Nucleus accumbens (tissue), 56 donors: ENCODE results near the gene RHBDD1.
A peak's percentile ranks its signal among the peaks of the same experiment; 100 is the strongest.

Source experiments
- DNase-seq, 56 donors: peaks; one replicate each; lab custom pipeline; 2025; lab: John Stamatoyannopoulos, UW

The RHBDD1 gene, protein sequence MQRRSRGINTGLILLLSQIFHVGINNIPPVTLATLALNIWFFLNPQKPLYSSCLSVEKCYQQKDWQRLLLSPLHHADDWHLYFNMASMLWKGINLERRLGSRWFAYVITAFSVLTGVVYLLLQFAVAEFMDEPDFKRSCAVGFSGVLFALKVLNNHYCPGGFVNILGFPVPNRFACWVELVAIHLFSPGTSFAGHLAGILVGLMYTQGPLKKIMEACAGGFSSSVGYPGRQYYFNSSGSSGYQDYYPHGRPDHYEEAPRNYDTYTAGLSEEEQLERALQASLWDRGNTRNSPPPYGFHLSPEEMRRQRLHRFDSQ

DNA sequence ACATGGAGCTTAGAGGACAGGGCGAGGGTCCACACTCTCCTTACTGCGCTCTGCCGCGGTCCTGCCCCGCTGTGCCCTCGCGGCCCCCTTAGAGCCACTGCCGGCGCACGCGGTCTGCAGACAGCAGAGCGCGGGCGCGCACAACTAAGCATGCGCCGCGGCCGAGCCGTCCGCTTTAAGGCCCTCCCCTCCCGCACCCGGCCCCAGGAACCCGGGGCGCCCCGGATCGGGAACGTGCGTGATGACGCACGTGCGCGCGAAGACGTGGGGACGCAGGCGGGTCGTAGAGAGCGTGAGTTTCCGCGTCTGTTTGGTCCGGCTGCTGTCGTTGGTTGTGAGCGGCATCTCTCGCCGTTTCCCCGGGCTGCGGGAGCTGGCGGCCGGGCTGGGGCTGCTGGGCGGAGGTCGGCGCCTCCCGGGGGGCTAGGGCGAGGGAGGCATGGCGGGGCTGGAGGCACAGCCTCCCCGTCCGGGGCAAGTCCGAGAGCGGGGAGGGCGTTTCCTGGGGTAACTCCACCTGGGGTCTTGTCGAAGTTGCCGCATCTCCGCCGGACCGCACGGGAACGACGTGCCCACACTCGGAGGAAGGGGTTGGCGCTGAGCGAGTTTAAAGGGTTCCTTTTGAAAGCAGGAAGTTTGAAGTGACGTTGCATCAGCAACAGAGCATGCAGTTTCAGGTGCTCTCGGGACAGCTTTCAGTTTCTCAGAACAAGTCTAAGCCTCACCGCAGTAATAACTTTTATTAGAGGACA lies at the start of gene RHBDD1:
Gene RHBDD1 (plus strand): TSS at position 259 of the 752 bp plus-strand sequence. CDS start 28,640 bp downstream, outside the sequence.
- DNase-seq: peak; percentile 36 to 96 (median 86)

DNA sequence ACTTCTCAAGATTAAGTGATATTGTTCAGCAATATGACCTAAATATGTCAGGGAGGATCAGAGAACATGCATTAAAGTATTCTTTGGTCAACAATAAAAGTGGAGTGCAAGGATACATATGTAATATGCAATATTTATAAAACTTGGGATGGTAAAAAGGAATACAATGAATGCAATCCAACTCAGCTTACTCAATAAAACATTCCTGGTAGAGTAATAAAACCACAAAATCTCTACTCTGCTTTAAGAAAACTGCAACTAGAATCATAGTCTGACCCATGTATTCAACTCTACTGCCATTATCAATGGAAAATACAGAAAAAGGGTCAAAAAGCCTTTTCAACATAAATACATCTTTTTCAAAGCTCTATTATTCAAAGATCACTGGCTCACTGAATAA lies 47.8 kb upstream of the RHBDD1 start:
- DNase-seq: no peak

DNA sequence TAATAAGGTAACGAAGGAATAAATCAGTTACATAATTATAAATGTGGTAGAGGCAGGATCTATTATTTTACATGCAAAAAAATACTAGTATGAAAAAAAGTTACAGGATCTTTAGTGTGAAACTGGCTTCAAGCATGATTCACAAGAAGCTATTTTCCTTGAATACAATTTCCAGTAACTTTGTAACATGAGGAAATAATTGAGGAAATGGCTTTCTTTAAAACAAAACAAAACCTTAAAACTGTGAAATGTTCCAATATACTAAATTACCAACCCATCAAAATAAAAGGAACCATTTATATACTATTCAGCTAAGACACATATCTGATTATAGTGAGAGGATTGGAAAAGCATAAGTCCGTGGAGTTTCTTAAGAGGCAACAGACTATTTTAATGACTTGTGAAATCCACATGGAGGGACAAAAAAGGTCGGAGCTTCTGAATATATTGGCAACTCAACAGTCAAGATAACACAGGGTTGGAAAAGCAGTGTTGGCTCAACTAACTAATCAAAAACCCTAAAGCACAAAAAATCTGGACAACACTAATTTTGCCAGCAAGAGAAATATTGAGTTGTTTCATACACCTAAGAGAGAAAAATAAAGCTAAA lies 46.9 kb upstream of the RHBDD1 start:
- no peak for DNase-seq

DNA sequence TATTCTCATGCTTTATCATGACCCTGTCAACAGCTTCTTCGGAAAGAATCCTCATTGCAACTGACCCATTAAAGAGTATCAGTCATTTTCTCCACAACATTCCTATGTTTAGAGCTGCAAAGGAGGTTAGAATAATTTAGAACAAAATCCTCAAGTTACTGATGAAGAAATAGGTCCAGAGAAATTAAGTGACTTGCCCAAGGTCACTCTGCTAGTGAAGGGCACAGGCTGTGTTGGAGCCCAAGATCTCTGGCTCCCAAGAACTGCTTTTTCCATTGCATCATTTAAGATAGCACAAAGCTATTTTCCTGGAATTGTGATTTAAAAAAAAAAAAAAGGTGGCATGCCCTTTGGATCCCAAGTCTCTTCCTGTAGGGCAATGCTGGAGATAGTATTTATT lies 45.8 kb upstream of the RHBDD1 start:
- no peak for DNase-seq

DNA sequence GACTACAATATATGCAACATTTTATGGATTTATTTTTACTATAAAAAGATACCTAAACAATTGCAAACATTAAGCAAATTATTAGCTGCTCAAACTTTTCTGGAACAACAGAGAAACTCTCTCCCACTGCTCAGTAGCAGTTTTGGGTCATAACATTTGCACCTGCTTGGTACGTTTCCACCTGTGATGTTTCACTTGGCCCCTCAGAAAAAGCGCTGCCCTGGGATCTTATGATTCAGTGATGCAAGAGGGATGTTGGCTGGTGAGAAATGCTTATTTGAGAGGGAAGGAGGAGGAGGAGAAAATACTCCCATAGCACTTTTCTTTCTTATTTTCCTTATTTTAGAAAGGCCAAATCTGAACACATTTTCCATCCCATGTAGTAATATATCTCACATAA lies 45.4 kb upstream of the RHBDD1 start:
- peak in 1 of 56 donors; percentile 1 for DNase-seq

DNA sequence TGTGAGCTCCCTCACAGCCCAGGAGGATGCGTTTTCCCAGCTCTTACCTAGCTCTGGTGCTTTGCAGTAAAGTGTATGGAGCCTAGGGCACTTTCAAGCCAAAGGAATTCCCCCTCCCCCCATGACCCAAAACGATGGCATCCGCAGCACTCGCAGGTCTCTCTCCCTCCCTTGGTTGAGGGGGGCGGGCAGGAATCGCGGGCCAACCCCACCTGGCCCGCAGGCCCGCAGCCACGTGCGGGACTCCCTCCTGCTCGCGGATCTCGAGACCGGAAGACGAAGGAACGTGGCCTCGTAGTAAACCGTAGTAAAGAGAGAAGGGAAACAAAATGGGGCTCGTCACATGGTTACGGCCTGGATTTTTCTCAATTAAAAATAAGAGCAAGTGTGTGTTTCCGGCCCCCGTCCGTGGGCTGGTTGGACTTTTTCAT lies 44.8 kb upstream of the RHBDD1 start:
- DNase-seq: peak in 23 of 56 donors; percentile 66 to 91 (median 82)

DNA sequence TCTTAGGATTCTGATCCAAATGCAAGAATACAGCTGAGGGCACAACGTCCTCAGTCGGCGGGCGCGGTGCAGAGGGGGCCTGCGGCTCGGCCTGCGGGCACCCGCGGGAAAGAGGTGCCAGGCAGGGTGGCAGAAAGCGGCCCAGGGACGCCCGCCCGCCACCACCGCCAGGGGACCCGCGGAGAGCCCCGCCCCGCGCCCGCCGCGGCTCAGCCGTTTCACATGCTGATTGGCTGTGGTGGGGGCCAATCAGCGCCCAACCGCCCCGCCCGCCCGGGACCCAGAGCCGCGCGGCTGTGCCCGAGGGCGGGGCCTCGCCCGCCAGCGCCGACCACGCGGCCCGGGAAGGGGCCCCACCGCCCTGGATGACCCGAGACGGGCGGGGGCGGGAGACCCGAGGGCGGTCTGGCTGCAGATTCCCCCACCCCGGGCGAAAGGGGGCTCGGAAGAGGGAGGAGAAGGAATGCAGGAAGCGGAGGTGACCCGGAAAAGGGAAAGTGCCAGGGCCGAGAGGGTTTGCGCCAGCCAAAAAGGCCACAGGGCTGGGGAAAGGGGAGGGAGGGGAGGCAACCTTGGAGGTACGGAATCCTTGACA lies 44.3 kb upstream of the RHBDD1 start:
- peak in 55 of 56 donors; percentile 63 to 95 (median 86) for DNase-seq

DNA sequence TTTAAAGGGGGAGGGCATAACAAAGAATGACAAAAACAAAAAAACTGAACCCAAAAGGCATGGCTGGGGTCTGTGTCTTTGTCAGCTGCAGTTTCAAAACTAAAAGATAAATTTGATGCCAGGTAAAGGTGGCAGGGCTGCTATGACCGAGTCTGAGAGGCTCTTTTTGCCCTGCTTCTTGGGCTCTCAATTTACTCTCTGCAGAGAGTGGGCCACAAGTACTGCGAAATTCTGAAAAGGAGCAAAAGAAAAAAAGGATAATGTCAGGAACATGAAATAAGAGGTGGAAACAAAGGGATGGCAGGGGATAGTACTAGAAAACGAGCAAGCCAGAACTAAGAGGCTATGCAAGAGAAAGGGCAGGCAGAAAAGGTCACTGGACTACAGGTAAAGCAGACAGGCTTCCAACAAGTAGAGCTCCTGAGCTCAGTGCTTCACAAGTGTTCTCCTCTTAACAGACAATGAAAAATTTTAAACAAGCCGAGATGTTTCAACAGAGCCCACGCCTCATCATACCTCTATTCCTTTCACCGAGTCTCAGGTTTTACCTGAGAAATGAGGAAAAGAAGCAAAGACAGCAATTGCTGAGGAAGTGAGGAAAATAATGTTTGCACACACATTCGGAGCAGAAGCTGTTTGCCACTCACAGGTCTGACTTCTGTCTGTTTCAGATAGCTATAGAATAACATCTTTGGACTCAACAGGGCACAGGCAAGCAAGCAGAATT lies 43.5 kb upstream of the RHBDD1 start:
- peak in 4 of 56 donors; percentile 5 to 48 (median 25) for DNase-seq

DNA sequence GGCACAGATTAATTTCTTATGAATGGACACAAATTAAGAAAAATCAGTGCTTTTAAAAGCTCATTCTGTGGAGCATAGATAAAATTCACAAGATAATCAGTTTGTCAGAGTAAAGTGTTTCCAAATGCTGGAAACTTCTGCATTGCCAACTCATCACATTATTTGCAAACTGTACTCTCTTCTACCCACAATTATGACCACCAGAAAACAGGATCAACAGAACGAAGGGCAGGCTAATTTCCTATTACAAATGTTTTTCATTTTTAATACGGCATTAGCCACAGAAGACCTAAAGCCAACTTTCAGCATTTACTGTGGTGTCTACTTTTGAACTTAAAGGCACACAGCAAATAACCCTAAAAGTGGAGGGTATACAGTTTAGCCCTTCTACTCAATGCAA lies 42.2 kb upstream of the RHBDD1 start:
- DNase-seq: no peak

DNA sequence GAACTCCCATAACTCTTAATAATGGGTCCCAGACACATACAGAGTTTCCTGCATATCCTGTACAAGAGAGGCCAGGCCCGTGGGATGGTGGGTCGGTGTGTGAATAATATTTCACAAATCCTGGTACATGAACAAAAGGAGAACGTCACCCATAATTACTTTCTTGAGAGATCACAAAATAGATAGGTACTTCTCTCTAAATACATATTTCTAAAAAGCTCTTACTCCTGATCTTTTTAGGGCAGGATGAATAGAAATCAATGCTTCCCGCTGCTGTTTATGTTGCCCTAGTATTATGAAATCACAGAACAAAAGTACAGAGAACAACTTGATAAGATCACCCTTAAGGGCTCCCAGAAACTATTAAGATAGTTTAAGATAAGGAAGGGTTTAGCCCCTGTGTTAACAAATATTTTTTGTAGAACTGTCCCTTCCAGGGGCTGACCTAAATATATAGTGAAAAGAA lies 41.6 kb upstream of the RHBDD1 start:
- no peak for DNase-seq

DNA sequence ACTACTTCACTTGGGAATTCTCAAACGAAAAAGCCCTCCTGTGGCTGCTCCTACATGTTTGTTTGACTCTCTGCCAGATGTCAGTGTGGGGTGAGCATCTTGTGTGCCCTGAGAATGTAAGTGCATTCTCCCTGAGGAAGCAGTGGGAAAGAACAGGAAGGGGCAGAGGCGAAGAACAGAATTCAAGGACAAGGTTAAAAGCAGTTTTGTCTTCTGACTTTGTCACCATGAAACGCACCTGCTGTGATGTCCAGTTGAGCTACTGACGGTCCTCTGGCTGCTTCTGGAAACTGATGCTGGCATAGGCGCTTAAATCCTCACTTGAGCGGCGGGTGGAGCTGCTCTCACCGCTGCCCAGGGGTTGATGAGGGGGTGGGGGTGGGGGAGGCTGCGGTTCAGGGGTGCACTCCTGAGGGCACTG lies 41.1 kb upstream of the RHBDD1 start:
- peak in 3 of 56 donors; percentile 3 to 8 (median 8) for DNase-seq

DNA sequence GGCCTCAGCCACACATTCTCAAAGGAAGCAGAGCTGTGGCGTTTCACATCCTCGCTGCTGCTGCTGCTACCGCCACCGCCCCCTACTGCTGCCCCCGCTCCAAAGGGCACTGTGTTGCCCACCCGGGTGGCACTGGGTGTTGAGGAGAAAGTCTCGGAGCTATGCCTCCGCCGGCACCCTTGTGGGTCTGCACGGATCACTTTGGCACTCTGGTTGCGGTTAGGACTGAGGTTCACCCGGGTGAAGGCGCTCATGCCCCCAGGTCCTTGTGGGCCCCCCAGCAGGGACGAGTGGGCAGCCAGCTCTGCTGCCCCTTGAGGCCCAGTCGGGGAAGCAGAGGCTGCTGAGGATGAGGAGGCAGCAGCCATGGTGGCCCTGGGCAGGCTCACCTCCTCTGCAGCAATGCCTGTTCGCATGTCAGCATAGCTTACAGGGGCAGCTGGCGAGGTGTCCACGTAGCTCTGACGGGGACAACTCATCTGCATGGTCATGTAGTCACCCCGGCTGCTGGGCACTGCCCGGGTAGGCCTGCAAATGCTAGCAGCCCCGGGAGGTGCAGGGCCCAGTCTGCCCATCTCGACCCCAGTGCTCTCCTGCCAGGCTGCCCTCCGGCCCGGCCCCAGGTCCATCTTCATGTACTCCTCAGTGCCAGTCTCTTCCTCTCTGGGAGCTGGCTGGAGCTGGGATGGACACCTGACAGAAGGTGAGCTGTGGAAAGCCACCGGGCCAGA lies 40.4 kb upstream of the RHBDD1 start:
- DNase-seq: peak in 2 of 56 donors; percentile 6 to 18

DNA sequence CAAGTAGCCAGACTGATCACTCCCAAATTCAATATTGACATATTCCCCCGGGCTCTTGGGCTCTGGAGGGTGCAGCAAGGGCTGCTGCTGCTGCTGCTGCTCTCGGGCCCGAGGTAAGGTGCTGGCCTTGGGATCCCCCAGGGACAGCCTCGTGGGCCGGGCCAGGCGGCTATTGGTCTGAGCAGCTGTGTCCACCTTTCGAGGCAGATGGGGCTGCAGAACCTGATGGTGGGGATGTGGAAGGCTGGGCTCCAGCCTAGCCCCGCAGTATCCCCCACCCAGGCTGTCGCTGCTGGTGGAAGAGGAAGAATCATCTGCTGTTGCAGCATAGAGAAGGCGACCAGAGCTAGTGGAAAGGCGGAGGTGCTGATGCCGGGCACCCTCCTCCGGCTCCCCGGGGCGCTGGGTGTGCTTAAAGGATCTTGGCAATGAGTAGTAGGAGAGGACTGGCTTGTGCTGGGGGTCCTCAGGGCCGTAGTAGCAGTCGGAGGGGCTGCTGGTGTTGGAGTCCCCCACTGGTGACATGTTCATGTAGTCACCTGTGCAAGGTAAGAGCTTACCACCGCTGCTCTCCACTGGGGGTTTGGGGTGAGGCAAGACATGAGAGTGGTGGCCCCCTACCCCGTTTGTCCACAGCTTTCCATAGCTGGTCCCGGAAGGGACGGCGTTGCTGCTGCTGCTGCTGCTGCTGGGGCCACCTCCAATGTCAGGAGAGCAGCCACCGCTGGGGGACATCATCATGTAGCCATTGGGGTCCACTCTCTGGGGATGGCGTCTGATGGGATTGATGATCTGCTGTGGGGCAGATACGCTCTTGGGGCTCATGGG lies 39.6 kb upstream of the RHBDD1 start:
- no peak for DNase-seq

DNA sequence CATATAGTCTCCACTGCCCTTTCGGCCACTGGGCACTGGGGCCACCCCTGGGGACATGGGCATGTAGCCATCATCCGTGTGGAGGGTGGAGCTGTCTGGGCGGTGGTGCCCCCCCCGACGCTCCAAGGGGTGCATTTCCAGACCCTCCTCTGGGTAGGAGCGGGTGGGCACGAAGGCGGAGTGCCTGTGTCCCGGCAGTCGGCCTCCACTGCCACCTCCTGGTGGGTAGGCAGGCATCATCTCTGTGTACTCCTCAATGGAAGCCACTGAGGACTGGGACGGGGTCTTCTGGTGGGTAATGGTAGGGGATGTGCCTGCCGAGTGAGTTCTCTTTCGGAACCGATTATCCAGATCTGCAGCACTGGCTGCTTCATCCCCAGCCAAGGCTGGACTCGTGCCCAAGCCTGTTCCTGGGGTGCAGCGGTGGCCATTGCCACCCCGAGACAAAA lies 39.0 kb upstream of the RHBDD1 start:
- DNase-seq: peak in 5 of 56 donors; percentile 3 to 34 (median 14)

DNA sequence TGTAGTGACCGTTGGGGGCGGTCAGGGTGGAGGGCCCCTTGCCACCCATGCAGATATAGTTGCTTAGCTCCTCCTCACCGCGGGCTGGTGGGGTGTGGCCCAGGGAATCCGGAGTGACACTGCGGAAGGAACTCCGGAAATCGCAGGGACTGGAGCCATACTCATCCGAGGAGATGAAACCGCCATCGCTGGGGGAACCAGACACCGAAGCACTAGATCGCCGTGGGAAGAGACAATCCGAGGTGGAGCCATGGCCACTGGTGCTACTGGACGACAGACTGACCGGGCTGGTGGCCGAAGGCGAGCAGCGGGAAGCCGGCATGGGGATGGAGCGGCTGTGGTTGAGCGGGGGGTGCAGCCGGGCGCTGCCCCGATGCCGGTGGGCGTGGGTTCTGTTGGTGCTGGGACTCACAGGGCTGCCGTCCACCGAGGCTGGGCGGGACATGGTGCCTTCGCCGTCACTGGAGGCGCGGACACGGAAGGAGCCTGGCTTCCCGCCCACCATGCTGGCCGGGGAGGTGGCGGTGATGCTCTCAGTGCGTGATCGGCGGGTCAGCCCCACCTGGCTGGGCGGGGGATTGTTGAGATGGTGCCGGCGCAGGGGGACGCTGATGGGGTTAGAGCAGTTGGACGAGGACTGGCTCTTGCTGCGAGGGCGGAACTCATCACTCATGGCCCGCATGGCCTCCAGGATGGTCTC lies 38.4 kb upstream of the RHBDD1 start:
- DNase-seq: no peak

DNA sequence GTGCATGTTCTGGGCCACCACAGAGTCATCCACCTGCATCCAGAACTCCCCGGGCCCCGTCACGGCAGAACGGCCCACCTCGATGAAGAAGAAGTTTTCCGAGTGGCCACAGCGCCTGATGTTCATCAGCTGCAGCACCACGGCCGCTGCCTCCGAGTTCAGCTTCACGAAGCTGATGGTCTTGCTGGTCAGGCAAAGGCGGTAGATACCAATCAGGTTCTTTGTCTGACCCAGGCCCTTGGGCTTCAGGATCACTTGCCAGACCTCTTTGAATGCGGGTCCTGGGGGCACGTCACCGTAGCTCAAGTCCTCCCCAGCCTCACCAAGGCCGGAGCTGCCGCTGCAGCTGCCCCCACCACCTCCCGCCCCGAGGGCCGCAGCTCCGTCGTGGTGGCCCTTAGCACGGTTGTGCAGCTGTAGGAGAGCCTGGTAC lies 37.8 kb upstream of the RHBDD1 start:
- no peak for DNase-seq

DNA sequence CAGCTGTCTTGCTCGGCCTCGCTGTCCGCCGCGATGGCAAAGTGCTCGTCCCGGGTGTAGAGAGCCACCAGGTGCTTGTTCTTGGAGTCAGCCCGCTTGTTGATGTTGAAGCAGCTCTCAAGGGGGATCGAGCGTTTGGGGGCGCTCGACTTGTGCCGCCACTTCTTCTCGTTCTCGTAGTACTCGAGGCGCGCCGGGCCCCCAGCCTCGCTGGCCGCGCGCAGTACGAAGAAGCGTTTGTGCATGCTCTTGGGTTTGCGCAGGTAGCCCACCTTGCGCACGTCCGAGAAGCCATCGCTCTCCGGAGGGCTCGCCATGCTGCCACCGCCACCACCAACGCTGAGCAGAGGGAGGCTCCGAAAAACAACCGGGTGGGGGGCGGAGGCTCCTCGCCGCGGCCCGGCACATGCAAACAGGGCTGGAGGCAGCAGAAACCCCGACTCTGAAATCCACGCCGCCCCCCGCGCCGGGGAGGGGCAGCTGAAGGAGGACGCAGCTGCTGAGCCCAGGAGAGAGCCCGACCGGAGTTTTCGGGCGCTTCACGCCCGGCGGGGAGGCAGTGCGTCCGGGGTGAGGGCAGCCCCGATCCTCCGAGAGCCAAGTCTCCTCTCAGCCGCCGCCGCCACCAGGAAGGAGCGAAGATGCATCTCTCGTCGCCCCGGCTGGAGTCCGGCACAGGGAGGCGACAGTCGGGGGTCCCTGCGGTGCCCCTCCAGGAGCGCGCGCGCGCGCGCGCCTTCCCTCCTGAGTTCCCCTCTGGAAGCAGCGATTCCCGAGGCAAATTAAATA lies 37.2 kb upstream of the RHBDD1 start:
- peak in 32 of 56 donors; percentile 18 to 78 (median 48) for DNase-seq
